Heart right ventricle (tissue), 16 donors: ENCODE measurements around the gene MAN1A2. TPM values are rescaled to one million over a fixed set of nuclear protein-coding genes. Genes with fewer than 3 reads are reported as not detected.

Experiments
- ATAC-seq, 8 donors: fragments of 200-7000 bp; cut with Tn5 transposase; one replicate each; pipeline ENCODE4 v1.9.1; 2020; ENCODE audit warnings: mild to moderate bottlenecking in 8 of 8, moderate library complexity in 8 of 8, moderate number of reproducible peaks in 1 of 8
- DNase-seq, 2 donors: peaks; one replicate each; pipeline ENCODE4 v3.0.0-alpha.2; 2020
- H3K27ac ChIP-seq, 10 donors: fragments of 200-600 bp; sonication (generic) in 2 of 10; one replicate each; pipeline versions ENCODE4 v1.5.0 to v1.8.0; 2020 to 2022; ENCODE audit warnings: mild to moderate bottlenecking in 3 of 10
- H3K27me3 ChIP-seq, 7 donors: fragments of 200-600 bp; one replicate each; pipeline ENCODE4 v1.8.0; 2021 to 2022; ENCODE audit warnings: mild to moderate bottlenecking in 2 of 7
- H3K36me3 ChIP-seq, 9 donors: fragments of 200-600 bp; sonication (generic) in 1 of 9; one replicate each; pipeline versions ENCODE4 v1.5.0 to v1.8.0; 2020 to 2022; ENCODE audit warnings: mild to moderate bottlenecking in 2 of 9
- H3K4me1 ChIP-seq, 9 donors: fragments of 200-600 bp; sonication (generic) in 1 of 9; one replicate each; pipeline versions ENCODE4 v1.5.0 to v1.8.0; 2020 to 2022; ENCODE audit warnings: mild to moderate bottlenecking in 4 of 9
- H3K4me3 ChIP-seq, 10 donors: fragments of 200-600 bp; sonication (generic) in 2 of 10; one replicate each; pipeline versions ENCODE4 v1.5.0 to v1.8.0; 2020 to 2022; ENCODE audit warnings: mild to moderate bottlenecking in 7 of 10, moderate library complexity in 2 of 10
- H3K9me3 ChIP-seq, 11 donors: fragments of 200-600 bp in 10 of 11; sonication (generic) in 2 of 11; one replicate each; pipeline versions ENCODE4 v1.5.0 to v1.8.0; 2013 to 2022; ENCODE audit warnings: mild to moderate bottlenecking in 2 of 11, control low read depth in 1 of 11, moderate library complexity in 1 of 11
- WGBS, 2 donors: extraction: QIAGEN DNeasy Blood & Tissue Kit; methylation state at CpG; one replicate each; pipeline ENCODE4 v1.1.7; 2013; ENCODE audit warnings: inconsistent platforms in 1 of 2; 5-methylcytosine and 5-hydroxymethylcytosine counted together
- intact Hi-C, 10 donors: fragments of 100-400 bp; cut with DNase I; formaldehyde crosslinking; loops; one replicate each; pipeline versions ENCODE4 v1.11.1 to v1.14.2; 2022
- polyA plus RNA-seq, 2 donors: library from polyadenylated mRNA; stranded (reverse); fragments of 200-250 nt; gene quantifications; one replicate each; pipeline ENCODE4 v1.2.3, GENCODE V29; 2013
- total RNA-seq, 10 donors: library from RNA; stranded (reverse); fragmentation: NEBNext Ultra II Directional in 3 of 10; extraction: Animal tissue kit (Norgen Biotek cat#: 25700) in 3 of 10; gene quantifications; one replicate each; pipeline versions ENCODE4 v1.2.1 to v1.2.4, GENCODE V29; 2021 to 2023
- TF ChIP-seq, protein P1 (sequence below), 9 donors: fragments of 200-600 bp; sonication (generic) in 2 of 9; IDR thresholded peaks; one replicate each; pipeline versions ENCODE4 v1.5.0 to v1.8.0; 2021 to 2022; ENCODE audit warnings: antibody characterized with exemption in 9 of 9, mild to moderate bottlenecking in 5 of 9, moderate library complexity in 1 of 9
- donor health status: Arrhythmogenic right ventricular cardiomyopathy.
- donor health status: ischemic (EF 13 %, LVEDD 7.1; RV severe dilation, severe dysfunction).
- donor health status: healthy with polysubstance abuse.
- donor health status: DM: no; HTN: yes; CAD: no.
- donor health status: DM: no; HTN: no; CAD: no.
- donor health status: ischemic (EF 25% LVEDD 6.9; RV normal size, moderate dysfunction).
- donor health status: ischemic (EF 25% LVEDD 5.7; RV mildly dilated, moderate dysfunction).
- donor health status: healthy.
- donor health status: DM: yes; HTN: yes; CAD: no.
- donor health status: Ischemic cardiomyopathy.
- donor health status: ischemic (EF 35%, LVEDD 5.7; RV mildly dilated, moderate dysfunction).
- donor health status: nonischemic (EF 11% LVEDD 7.7; RV severe dilation, severe dysfunction).
- donor health status: DM: yes; HTN: yes; CAD: no.
- donor health status: PGD.
- donor health status: ischemic (EF 29% LVEDD 5.4; RV normal size, mild dysfunction).
- donor health status: nonischemic (EF 23%, LVEDD 6.1; RV moderate dilation, normal function).

MAN1A2 gene
- total and polyA plus RNA-seq, 12 donors: 5.1 to 37.3 (median 26.0) TPM

DNA sequence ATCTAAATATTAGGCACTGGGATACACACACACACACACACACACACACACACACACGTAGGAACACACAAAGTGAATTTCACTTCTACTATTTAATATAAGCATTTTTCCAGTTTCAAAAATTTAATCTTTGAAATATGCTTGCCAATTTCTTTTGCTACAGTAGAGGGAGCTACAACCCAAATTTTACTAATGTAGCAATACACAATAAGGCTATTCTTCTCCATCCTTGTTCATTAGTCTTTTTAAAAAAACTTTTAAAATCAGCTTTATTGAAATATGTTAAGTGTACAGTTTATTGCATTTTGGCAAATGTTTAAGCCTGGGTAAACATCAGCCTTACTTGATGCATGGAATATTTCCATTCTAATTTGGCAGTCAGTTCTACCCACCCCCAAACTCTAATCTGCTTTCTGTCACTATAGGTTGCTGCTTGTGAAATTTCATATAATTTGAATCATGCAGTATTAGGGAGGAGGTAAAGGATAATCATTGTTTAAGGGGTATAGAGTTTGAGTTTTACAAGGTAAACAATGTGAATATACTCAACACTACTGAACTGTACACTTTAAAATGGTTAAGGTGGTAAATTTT, 145.6 kb downstream of the MAN1A2 start:
- Histone ChIP-seq H3K36me3 (peaks cover 0 to 56% (median 7%) of the 10 kb centered on the region in 9 donors), H3K4me3 (no peak overlapping the region), H3K9me3 (no peaks in the 10 kb centered on the region), H3K27ac (no peak overlapping the region), H3K4me1 (no peaks in the 10 kb centered on the region), H3K27me3 (no peaks in the 10 kb centered on the region)
- DNase-seq (no peak), ATAC-seq (no peak)
- TF ChIP-seq, protein P1, sequence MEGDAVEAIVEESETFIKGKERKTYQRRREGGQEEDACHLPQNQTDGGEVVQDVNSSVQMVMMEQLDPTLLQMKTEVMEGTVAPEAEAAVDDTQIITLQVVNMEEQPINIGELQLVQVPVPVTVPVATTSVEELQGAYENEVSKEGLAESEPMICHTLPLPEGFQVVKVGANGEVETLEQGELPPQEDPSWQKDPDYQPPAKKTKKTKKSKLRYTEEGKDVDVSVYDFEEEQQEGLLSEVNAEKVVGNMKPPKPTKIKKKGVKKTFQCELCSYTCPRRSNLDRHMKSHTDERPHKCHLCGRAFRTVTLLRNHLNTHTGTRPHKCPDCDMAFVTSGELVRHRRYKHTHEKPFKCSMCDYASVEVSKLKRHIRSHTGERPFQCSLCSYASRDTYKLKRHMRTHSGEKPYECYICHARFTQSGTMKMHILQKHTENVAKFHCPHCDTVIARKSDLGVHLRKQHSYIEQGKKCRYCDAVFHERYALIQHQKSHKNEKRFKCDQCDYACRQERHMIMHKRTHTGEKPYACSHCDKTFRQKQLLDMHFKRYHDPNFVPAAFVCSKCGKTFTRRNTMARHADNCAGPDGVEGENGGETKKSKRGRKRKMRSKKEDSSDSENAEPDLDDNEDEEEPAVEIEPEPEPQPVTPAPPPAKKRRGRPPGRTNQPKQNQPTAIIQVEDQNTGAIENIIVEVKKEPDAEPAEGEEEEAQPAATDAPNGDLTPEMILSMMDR (IDR thresholded peaks at IDR 0.05): peak; percentile 13 to 65 (median 56)
- 4 to 6% methylated on average over 1 of the region's 1 CpG for WGBS, 2 donors
- intact Hi-C loops: loop anchor here (2.0 to 10.0 kb wide), 5 partner anchors 242 to 382 kb away; no protein-coding TSS in a partner anchor

DNA sequence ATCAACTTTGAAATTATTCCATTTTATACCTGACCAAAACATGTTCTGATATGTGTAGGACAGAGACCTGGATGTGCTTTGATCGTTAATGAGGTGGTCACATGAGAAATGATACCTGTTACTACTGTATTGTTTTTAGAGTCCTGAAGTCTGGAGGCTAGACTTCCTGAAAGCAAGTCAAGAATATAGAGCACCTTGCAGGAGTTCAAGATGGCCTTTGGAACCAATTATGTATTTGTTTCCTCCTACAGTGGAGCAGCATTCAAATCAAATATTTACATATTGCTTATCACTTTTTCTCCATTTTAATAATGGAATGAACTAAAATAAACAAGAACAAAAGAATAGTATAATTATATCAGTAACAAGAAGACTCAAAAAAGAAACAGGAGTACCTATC, 155.9 kb downstream of the MAN1A2 start:
- no peaks in the 10 kb centered on the region for H3K27me3 ChIP-seq
- intact Hi-C loops: loop anchor here in 1 of 10 donors (10.0 kb wide), 1 partner anchor 352 kb away; no protein-coding TSS in a partner anchor
- H3K9me3 ChIP-seq: no peaks in the 10 kb centered on the region
- 96% methylated on average over 1 of the region's 1 CpG for WGBS, 2 donors
- no peak overlapping the region for H3K4me3 ChIP-seq
- ATAC-seq (no peak), DNase-seq (no peak)
- peaks cover 0 to 41% (median 0%) of the 10 kb centered on the region in 9 donors for H3K36me3 ChIP-seq
- H3K27ac ChIP-seq: no peak overlapping the region
- H3K4me1 ChIP-seq: peaks cover 0 to 9% (median 0%) of the 10 kb centered on the region in 9 donors
- TF ChIP-seq, protein P1 (IDR thresholded peaks at IDR 0.05): no peak

DNA sequence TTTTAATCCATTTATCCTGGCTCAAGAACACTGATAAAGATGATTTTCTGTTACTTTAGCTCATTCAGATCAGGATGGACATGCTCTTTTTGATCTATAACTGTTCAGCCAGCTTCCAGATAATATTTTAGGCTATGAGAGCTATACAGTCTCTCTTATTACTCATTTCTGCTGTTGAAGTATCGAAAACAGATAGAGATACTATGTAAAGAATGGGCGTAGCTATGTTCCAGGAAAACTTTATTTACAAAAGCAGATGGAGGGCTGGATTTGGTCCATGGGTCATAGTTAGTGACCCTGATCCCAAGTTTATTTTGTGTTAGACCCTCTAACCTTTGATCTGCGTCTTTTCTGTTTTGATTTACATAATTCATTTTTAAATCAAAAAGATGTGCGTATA, 159.8 kb downstream of the MAN1A2 start:
- no peak overlapping the region for H3K27ac ChIP-seq
- no peak overlapping the region for H3K4me3 ChIP-seq
- H3K4me1 ChIP-seq: peaks cover 0 to 9% (median 0%) of the 10 kb centered on the region in 9 donors
- TF ChIP-seq, protein P1 (IDR thresholded peaks at IDR 0.05): no peak
- H3K9me3 ChIP-seq: no peaks in the 10 kb centered on the region
- DNase-seq (no peak), ATAC-seq (no peak)
- intact Hi-C loops: loop anchor here in 1 of 10 donors (10.0 kb wide), 1 partner anchor 348 kb away; no protein-coding TSS in a partner anchor
- WGBS, 2 donors: 74 to 80% methylated on average over 4 of the region's 4 CpGs
- peaks cover 0 to 49% (median 0%) of the 10 kb centered on the region in 9 donors for H3K36me3 ChIP-seq
- H3K27me3 ChIP-seq: no peaks in the 10 kb centered on the region

- intact Hi-C loops: loop anchor here in 1 of 10 donors (10.0 kb wide), 1 partner anchor 347 kb away; no protein-coding TSS in a partner anchor
- no peak for ATAC-seq
- H3K27me3 ChIP-seq: no peaks in the 10 kb centered on the region
- H3K27ac ChIP-seq: no peak overlapping the region
- WGBS, 2 donors: 61% methylated on average over 2 of the region's 2 CpGs
- H3K4me1 ChIP-seq: peaks cover 0 to 9% (median 0%) of the 10 kb centered on the region in 9 donors
- H3K9me3 ChIP-seq: no peaks in the 10 kb centered on the region
- DNase-seq: no peak
- peaks cover 0 to 45% (median 0%) of the 10 kb centered on the region in 9 donors for H3K36me3 ChIP-seq
- TF ChIP-seq, protein P1 (IDR thresholded peaks at IDR 0.05): no peak
- no peak overlapping the region for H3K4me3 ChIP-seq
Observed at GRCh38 chr1:117527566-117528102, 160.4 kb downstream of the MAN1A2 start.
